Esophagus squamous epithelium (tissue), 4 donors: ENCODE results near the gene PTPN13.

Experiments used
- CTCF ChIP-seq, 6 experiments: fragments of 450-650 bp in 4 of 6; fragments of 200-600 bp in 2 of 6; sonication (generic) in 2 of 6; IDR thresholded peaks; one replicate each; pipeline ENCODE4 v1.5.1; 2016 to 2019; ENCODE audit warnings: antibody characterized with exemption in 6 of 6, mild to moderate bottlenecking in 4 of 6, moderate library complexity in 4 of 6
- POLR2A ChIP-seq, 4 donors: fragments of 450-650 bp; IDR thresholded peaks; one replicate each; pipeline ENCODE4 v1.6.1; 2017; ENCODE audit warnings: antibody characterized with exemption in 4 of 4, mild to moderate bottlenecking in 4 of 4, moderate library complexity in 3 of 4

GRCh38 chr4:86771141-86771540 is 177.0 kb downstream of the PTPN13 start:
- TF ChIP-seq CTCF (IDR thresholded peaks at IDR 0.05) (no peak), POLR2A (IDR thresholded peaks at IDR 0.05) (no peak)
